PC-9 (cell line): ENCODE measurements around the gene TIAM2. TPM values are rescaled to one million over a fixed set of nuclear protein-coding genes. Genes with fewer than 3 reads are reported as not detected.

Experiments used
- BruUV-seq: library from RNA; stranded (reverse); fragments of 400-500 nt; replicated peaks from 2 replicates; lab custom pipeline; 2021; lab: Mats Ljungman, UMichigan
- CTCF ChIA-PET: fragments of 300-600 bp; sonication (Branson Sonifier 250); formaldehyde crosslinking; loops from one replicate; lab custom pipeline; 2022; ENCODE audit warnings: antibody characterized with exemption; lab: Charles Lee
- POLR2A ChIA-PET: fragments of 300-600 bp; sonication (Branson Sonifier 250); formaldehyde crosslinking; loops from one replicate; lab custom pipeline; 2022; ENCODE audit warnings: antibody characterized with exemption; ENCODE audit not compliant: unreplicated experiment; lab: Charles Lee
- DNase-seq, 2 experiments: peaks; one replicate each; pipeline versions ENCODE4 v3.0.0 to v3.0.0-alpha.2; 2015 to 2022; ENCODE audit warnings: mixed read lengths in 1 of 2
- H2AFZ ChIP-seq: fragments of 200-600 bp; sonication (generic); 2 replicates; pipeline ENCODE4 v1.8.1; 2017; ENCODE audit warnings: antibody characterized with exemption
- H3F3A ChIP-seq: fragments of 200-600 bp; sonication (generic); 2 replicates; pipeline ENCODE4 v1.8.1; 2017; ENCODE audit warnings: antibody characterized with exemption, mild to moderate bottlenecking, low read depth; ENCODE audit not compliant: insufficient read depth
- H3K27ac ChIP-seq: fragments of 200-600 bp; sonication (generic); 2 replicates; pipeline ENCODE4 v1.6.1; 2016; ENCODE audit warnings: mixed run types
- H3K27me3 ChIP-seq: fragments of 200-600 bp; sonication (generic); 2 replicates; pipeline ENCODE4 v1.6.1; 2016; ENCODE audit warnings: low read depth, mixed run types; ENCODE audit not compliant: insufficient read depth
- H3K36me3 ChIP-seq: fragments of 200-600 bp; sonication (generic); 2 replicates; pipeline ENCODE4 v1.6.1; 2016; ENCODE audit warnings: low read depth, mixed run types
- H3K4me1 ChIP-seq: fragments of 200-600 bp; sonication (generic); replicated peaks from 2 replicates; pipeline ENCODE4 v1.6.1; 2016; ENCODE audit warnings: mixed run types; ENCODE audit not compliant: insufficient read depth
- H3K4me2 ChIP-seq: fragments of 200-600 bp; sonication (generic); 2 replicates; pipeline ENCODE4 v1.6.1; 2017; ENCODE audit warnings: mixed run types
- H3K4me3 ChIP-seq: fragments of 200-600 bp; sonication (generic); 2 replicates; pipeline ENCODE4 v1.6.1; 2016; ENCODE audit warnings: mixed run types
- H3K79me2 ChIP-seq: fragments of 200-600 bp; sonication (generic); 2 replicates; pipeline ENCODE4 v1.6.1; 2017; ENCODE audit warnings: low read depth, mixed run types
- H3K9me2 ChIP-seq: fragments of 200-600 bp; sonication (generic); 2 replicates; pipeline ENCODE4 v1.8.1; 2017; ENCODE audit warnings: mild to moderate bottlenecking; ENCODE audit not compliant: insufficient read depth
- H3K9me3 ChIP-seq: fragments of 200-600 bp; sonication (generic); 2 replicates; pipeline ENCODE4 v1.8.1; 2016; ENCODE audit warnings: low read depth; ENCODE audit not compliant: insufficient read depth
- H4K20me1 ChIP-seq: fragments of 200-600 bp; sonication (generic); 2 replicates; pipeline ENCODE4 v1.8.1; 2017; ENCODE audit not compliant: insufficient read depth
- EZH2 ChIP-seq: fragments of 200-600 bp; sonication (generic); IDR thresholded peaks from 2 replicates; pipeline ENCODE4 v1.8.0; 2017; ENCODE audit warnings: antibody characterized with exemption, low read depth
- intact Hi-C: fragments of 100-400 bp; cut with micrococcal nuclease; formaldehyde crosslinking; loops from one replicate; pipeline ENCODE4 v1.10.0; 2022; ENCODE audit not compliant: unreplicated experiment
- total RNA-seq: library from RNA; stranded (reverse); gene quantifications from 2 replicates; pipeline ENCODE4 v1.2.3, GENCODE V29; 2021
- TF ChIP-seq, protein P1 (sequence below): fragments of 200-600 bp; sonication (generic); conservative IDR thresholded peaks from 2 replicates; pipeline ENCODE4 v1.6.1; 2017; ENCODE audit warnings: mixed run types, antibody characterized with exemption, mild to moderate bottlenecking, moderate library complexity

TIAM2 gene
- total RNA-seq, 1 experiment from 2014 or later, result 11.4 TPM

DNA sequence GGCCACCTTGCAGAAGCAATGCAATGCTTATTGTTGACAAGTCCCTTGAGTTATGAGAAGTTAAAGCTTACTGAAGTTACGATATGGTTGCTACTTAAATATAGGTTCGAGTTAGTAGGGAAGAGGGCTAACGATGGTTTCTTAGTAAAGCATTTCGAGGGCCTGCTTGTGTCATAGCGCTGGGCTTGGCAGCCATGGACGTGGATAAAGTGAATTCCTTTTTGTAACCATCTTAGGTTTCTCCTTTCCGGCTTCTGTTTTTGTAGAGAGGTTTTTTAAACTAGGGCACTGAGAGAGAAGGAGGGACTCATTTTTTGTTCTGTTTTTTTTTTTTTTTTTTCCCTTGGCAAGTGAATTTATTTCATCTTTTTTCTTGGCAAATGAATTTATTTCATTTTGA lies 27.6 kb downstream of the TIAM2 start:
- H3F3A ChIP-seq, result peaks cover 5% of the 10 kb centered on the region; the same call in 1 of the 2 replicates
- TF ChIP-seq, protein P1, sequence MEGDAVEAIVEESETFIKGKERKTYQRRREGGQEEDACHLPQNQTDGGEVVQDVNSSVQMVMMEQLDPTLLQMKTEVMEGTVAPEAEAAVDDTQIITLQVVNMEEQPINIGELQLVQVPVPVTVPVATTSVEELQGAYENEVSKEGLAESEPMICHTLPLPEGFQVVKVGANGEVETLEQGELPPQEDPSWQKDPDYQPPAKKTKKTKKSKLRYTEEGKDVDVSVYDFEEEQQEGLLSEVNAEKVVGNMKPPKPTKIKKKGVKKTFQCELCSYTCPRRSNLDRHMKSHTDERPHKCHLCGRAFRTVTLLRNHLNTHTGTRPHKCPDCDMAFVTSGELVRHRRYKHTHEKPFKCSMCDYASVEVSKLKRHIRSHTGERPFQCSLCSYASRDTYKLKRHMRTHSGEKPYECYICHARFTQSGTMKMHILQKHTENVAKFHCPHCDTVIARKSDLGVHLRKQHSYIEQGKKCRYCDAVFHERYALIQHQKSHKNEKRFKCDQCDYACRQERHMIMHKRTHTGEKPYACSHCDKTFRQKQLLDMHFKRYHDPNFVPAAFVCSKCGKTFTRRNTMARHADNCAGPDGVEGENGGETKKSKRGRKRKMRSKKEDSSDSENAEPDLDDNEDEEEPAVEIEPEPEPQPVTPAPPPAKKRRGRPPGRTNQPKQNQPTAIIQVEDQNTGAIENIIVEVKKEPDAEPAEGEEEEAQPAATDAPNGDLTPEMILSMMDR, result no peak
- TF ChIP-seq EZH2, result no peak
- H3K79me2 ChIP-seq, result no peaks in the 10 kb centered on the region
- H3K4me1 ChIP-seq, result peaks cover 18% of the 10 kb centered on the region
- H3K4me3 ChIP-seq, result no peak overlapping the region
- intact Hi-C loops, result no loop called here
- no peaks in the 10 kb centered on the region for H3K9me2 ChIP-seq
- no peak overlapping the region for H3K27ac ChIP-seq
- BruUV-seq, result no TSS peak
- POLR2A ChIA-PET, result no interaction called here
- H3K9me3 ChIP-seq, result no peaks in the 10 kb centered on the region
- no peaks in the 10 kb centered on the region for H4K20me1 ChIP-seq
- CTCF ChIA-PET, result no interaction called here
- H3K27me3 ChIP-seq, result no peaks in the 10 kb centered on the region
- no peak overlapping the region for H2AFZ ChIP-seq
- H3K36me3 ChIP-seq, result no peaks in the 10 kb centered on the region
- no peak for DNase-seq
- H3K4me2 ChIP-seq, result no peak overlapping the region

DNA sequence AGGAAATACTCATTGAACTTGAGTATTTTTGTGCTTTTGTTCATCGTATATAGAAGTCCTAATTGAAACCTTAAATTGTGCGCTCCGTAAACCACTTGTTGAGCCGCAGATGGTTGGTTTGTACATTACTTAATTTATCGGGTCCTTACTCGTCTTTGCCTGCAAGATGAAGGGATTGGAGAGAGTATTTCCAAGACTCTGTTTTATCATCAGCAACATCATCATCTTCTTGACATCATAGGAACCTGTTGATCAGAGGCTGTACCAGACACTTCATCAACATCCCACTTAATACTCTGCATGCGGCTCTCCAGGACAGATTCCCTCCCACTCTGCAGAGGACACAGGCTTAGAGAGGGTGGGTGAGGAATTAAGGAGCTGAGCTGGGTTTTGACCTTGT lies 28.6 kb downstream of the TIAM2 start:
- intact Hi-C loops, result no loop called here
- Histone ChIP-seq H3K4me2 (no peak overlapping the region), H3K9me3 (no peaks in the 10 kb centered on the region), H3K4me1 (peaks cover 18% of the 10 kb centered on the region), H3F3A (peaks cover 5% of the 10 kb centered on the region; the same call in 1 of the 2 replicates), H3K36me3 (no peaks in the 10 kb centered on the region), H3K27me3 (no peaks in the 10 kb centered on the region), H3K4me3 (no peak overlapping the region), H3K9me2 (no peaks in the 10 kb centered on the region), H3K79me2 (no peaks in the 10 kb centered on the region), H3K27ac (no peak overlapping the region), H4K20me1 (no peaks in the 10 kb centered on the region), H2AFZ (no peak overlapping the region)
- ChIA-PET CTCF (interaction anchor here (0.7 kb wide), 1 partner anchor 258 kb away, joined by 3 read pairs; no protein-coding TSS in a partner anchor), POLR2A (no interaction called here)
- BruUV-seq, result no TSS peak
- DNase-seq, result no peak
- no peak for TF ChIP-seq EZH2
- TF ChIP-seq, protein P1, result no peak

DNA sequence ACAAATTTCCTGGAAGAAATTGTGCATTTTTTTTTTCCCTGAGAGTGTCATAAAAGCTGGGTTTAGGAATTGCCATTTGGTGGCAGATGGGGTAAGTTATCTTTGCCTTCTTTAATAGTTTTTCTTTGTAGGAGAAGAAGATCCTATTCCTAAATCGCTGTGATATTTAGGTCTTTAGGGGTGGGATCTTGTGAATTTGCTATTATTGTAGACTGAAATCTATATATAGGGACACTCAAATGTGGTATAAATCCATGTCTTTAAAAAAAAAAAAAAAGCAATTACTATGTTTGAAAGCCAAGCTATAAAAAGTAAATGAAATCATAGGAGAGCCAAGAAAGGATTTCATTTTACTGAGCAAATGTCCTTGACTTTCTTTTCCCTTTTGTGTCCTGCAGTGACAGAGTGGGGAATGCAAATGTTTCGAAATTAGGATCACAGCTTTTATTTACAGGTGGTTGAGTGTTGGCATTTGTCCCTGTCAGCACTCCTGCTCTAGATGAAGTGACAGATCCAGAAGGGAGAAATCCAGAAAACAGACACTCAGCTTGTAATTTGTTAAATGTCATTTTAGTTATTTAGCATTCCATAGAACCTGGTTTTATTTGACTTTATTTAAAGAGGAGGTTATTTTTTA lies 29.4 kb downstream of the TIAM2 start:
- CTCF ChIA-PET, result no interaction called here

More for the DNA sequence above, 29.4 kb downstream of the TIAM2 start:
- Histone ChIP-seq H3K27ac (no peak overlapping the region), H3K27me3 (no peaks in the 10 kb centered on the region), H3K36me3 (no peaks in the 10 kb centered on the region), H4K20me1 (no peaks in the 10 kb centered on the region), H3K79me2 (no peaks in the 10 kb centered on the region), H3K9me2 (no peaks in the 10 kb centered on the region), H3K4me1 (peaks cover 18% of the 10 kb centered on the region), H2AFZ (no peak overlapping the region), H3K4me3 (no peak overlapping the region), H3K4me2 (no peak overlapping the region), H3F3A (peaks cover 5% of the 10 kb centered on the region; the same call in 1 of the 2 replicates), H3K9me3 (no peaks in the 10 kb centered on the region)
- BruUV-seq, result no TSS peak
- intact Hi-C loops, result no loop called here
- DNase-seq, result no peak
- POLR2A ChIA-PET, result no interaction called here
- TF ChIP-seq EZH2, result no peak
- TF ChIP-seq, protein P1, result no peak
